ENCODE measurements around the gene CSTPP1. TPM values are rescaled to one million over a fixed set of nuclear protein-coding genes. Genes with fewer than 3 reads are reported as not detected.
"Not testable (repeated sequence)": the region's sequence is repeated elsewhere in the genome, so short reads cannot be mapped to it uniquely, and the experiment has no call there.

CSTPP1 gene
- total RNA-seq, 5 donors from 2014 or later (not counting 1 experiment from before 2014, with no cell fraction given), result 13.3 to 16.9 (median 15.0) TPM

- Mint-ChIP-seq H3K27ac (no peak overlapping the region), H3K9me3 (no peaks in the 10 kb centered on the region), H3K36me3 (peaks cover 15% of the 10 kb centered on the region), H3K4me3 (no peak overlapping the region), H3K4me1 (peaks cover 10 to 15% (median 11%) of the 10 kb centered on the region in 3 donors), H3K27me3 (no peaks in the 10 kb centered on the region)
- H3K27ac ChIP-seq (ENCODE audit: low read length), result no peak overlapping the region
- H3K4me1 ChIP-seq (ENCODE audit: control insufficient read depth in 1 of 2, extremely low read depth in 1 of 2, insufficient read depth in 2 of 2, low read length in 2 of 2), result peaks cover 0 to 2% of the 10 kb centered on the region in 2 experiments
- CTCF ChIA-PET, result no interaction called here
- POLR2A ChIA-PET, result interaction anchor here in 1 of 2 donors (0.7 kb wide), 1 partner anchor 9 kb away, joined by 3 read pairs; no protein-coding TSS in a partner anchor
- WGBS (ENCODE audit: insufficient coverage), result 94% methylated on average over 4 of the region's 5 CpGs
- ATAC-seq (replicated peaks in 1 of 4) (no peak), DNase-seq (no peak)
- no peaks in the 10 kb centered on the region for H3K9me3 ChIP-seq
- no peaks in the 10 kb centered on the region for H3K36me3 ChIP-seq (ENCODE audit: control insufficient read depth in 2 of 2, extremely low read depth in 1 of 2, insufficient read depth in 1 of 2, low read length in 1 of 2)
- H3K4me3 ChIP-seq (ENCODE audit: control insufficient read depth in 1 of 2, extremely low read depth in 1 of 2, low read length in 1 of 2), result no peak overlapping the region
- no peaks in the 10 kb centered on the region for H3K27me3 ChIP-seq (replicated peaks in 1 of 2; ENCODE audit: control insufficient read depth in 2 of 2, extremely low read depth in 1 of 2, insufficient read depth in 2 of 2, low read length in 1 of 2)
Measured at GRCh38 chr11:46953093-46953492, 16.5 kb downstream of the CSTPP1 start.

- Histone ChIP-seq H3K27ac (ENCODE audit: low read length) (no peak overlapping the region), H3K27me3 (replicated peaks in 1 of 2; ENCODE audit: control insufficient read depth in 2 of 2, extremely low read depth in 1 of 2, insufficient read depth in 2 of 2, low read length in 1 of 2) (no peaks in the 10 kb centered on the region), H3K4me3 (ENCODE audit: control insufficient read depth in 1 of 2, extremely low read depth in 1 of 2, low read length in 1 of 2) (no peak overlapping the region), H3K36me3 (ENCODE audit: control insufficient read depth in 2 of 2, extremely low read depth in 1 of 2, insufficient read depth in 1 of 2, low read length in 1 of 2) (no peaks in the 10 kb centered on the region), H3K9me3 (no peaks in the 10 kb centered on the region), H3K4me1 (ENCODE audit: control insufficient read depth in 1 of 2, extremely low read depth in 1 of 2, insufficient read depth in 2 of 2, low read length in 2 of 2) (no peaks in the 10 kb centered on the region)
- Mint-ChIP-seq H3K4me1 (no peaks in the 10 kb centered on the region), H3K4me3 (no peak overlapping the region), H3K27ac (no peak overlapping the region), H3K36me3 (peaks cover 41% of the 10 kb centered on the region), H3K9me3 (peaks cover 0 to 13% (median 4%) of the 10 kb centered on the region in 3 donors), H3K27me3 (no peaks in the 10 kb centered on the region)
- WGBS (ENCODE audit: insufficient coverage), result no CpG with 5 or more reads among the region's 1 CpG
- ATAC-seq (replicated peaks in 1 of 4) (no peak), DNase-seq (no peak)
- ChIA-PET POLR2A (no interaction called here), CTCF (interaction anchor here (0.7 kb wide), 2 partner anchors 70 to 416 kb away, joined by 3 to 6 read pairs; no protein-coding TSS in a partner anchor)
Measured at GRCh38 chr11:46958777-46959176, 22.2 kb downstream of the CSTPP1 start.

- ATAC-seq (replicated peaks in 1 of 4) (no peak), DNase-seq (no peak)
- Histone ChIP-seq H3K27me3 (replicated peaks in 1 of 2; ENCODE audit: control insufficient read depth in 2 of 2, extremely low read depth in 1 of 2, insufficient read depth in 2 of 2, low read length in 1 of 2) (no peaks in the 10 kb centered on the region), H3K4me3 (ENCODE audit: control insufficient read depth in 1 of 2, extremely low read depth in 1 of 2, low read length in 1 of 2) (no peak overlapping the region), H3K9me3 (no peaks in the 10 kb centered on the region), H3K36me3 (ENCODE audit: control insufficient read depth in 2 of 2, extremely low read depth in 1 of 2, insufficient read depth in 1 of 2, low read length in 1 of 2) (no peaks in the 10 kb centered on the region), H3K27ac (ENCODE audit: low read length) (no peak overlapping the region), H3K4me1 (ENCODE audit: control insufficient read depth in 1 of 2, extremely low read depth in 1 of 2, insufficient read depth in 2 of 2, low read length in 2 of 2) (no peaks in the 10 kb centered on the region)
- Mint-ChIP-seq H3K36me3 (peaks cover 47% of the 10 kb centered on the region), H3K4me1 (no peaks in the 10 kb centered on the region), H3K27ac (no peak overlapping the region), H3K27me3 (no peaks in the 10 kb centered on the region), H3K4me3 (no peak overlapping the region), H3K9me3 (peaks cover 0 to 13% (median 4%) of the 10 kb centered on the region in 3 donors)
- no CpG with 5 or more reads among the region's 2 CpGs for WGBS (ENCODE audit: insufficient coverage)
- ChIA-PET POLR2A (no interaction called here), CTCF (no interaction called here)
Measured at GRCh38 chr11:46961041-46961440, 24.5 kb downstream of the CSTPP1 start.

GRCh38 chr11:46961886-46962285 is 25.3 kb downstream of the CSTPP1 start:
- H3K27me3 ChIP-seq (replicated peaks in 1 of 2; ENCODE audit: control insufficient read depth in 2 of 2, extremely low read depth in 1 of 2, insufficient read depth in 2 of 2, low read length in 1 of 2); DNase-seq; H3K27ac ChIP-seq (ENCODE audit: low read length); H3K4me3 Mint-ChIP-seq; H3K4me3 ChIP-seq (ENCODE audit: control insufficient read depth in 1 of 2, extremely low read depth in 1 of 2, low read length in 1 of 2); H3K27ac Mint-ChIP-seq; H3K9me3 ChIP-seq; H3K4me1 ChIP-seq (ENCODE audit: control insufficient read depth in 1 of 2, extremely low read depth in 1 of 2, insufficient read depth in 2 of 2, low read length in 2 of 2); ATAC-seq (replicated peaks in 1 of 4); H3K4me1 Mint-ChIP-seq; H3K36me3 ChIP-seq (ENCODE audit: control insufficient read depth in 2 of 2, extremely low read depth in 1 of 2, insufficient read depth in 1 of 2, low read length in 1 of 2); H3K27me3 Mint-ChIP-seq; CTCF ChIA-PET: not testable (repeated sequence)
- WGBS (ENCODE audit: insufficient coverage), result no CpG with 5 or more reads among the region's 3 CpGs
- Mint-ChIP-seq H3K9me3 (peaks cover 0 to 13% (median 4%) of the 10 kb centered on the region in 3 donors), H3K36me3 (peaks cover 50% of the 10 kb centered on the region)
- POLR2A ChIA-PET, result interaction anchor here in 1 of 2 donors (0.6 kb wide), 1 partner anchor 9 kb away, joined by 3 read pairs; no protein-coding TSS in a partner anchor

- Histone ChIP-seq H3K9me3 (no peaks in the 10 kb centered on the region), H3K27me3 (replicated peaks in 1 of 2; ENCODE audit: control insufficient read depth in 2 of 2, extremely low read depth in 1 of 2, insufficient read depth in 2 of 2, low read length in 1 of 2) (no peaks in the 10 kb centered on the region), H3K36me3 (ENCODE audit: control insufficient read depth in 2 of 2, extremely low read depth in 1 of 2, insufficient read depth in 1 of 2, low read length in 1 of 2) (no peaks in the 10 kb centered on the region), H3K4me1 (ENCODE audit: control insufficient read depth in 1 of 2, extremely low read depth in 1 of 2, insufficient read depth in 2 of 2, low read length in 2 of 2) (no peaks in the 10 kb centered on the region), H3K27ac (ENCODE audit: low read length) (no peak overlapping the region), H3K4me3 (ENCODE audit: control insufficient read depth in 1 of 2, extremely low read depth in 1 of 2, low read length in 1 of 2) (no peak overlapping the region)
- Mint-ChIP-seq H3K4me1 (no peaks in the 10 kb centered on the region), H3K36me3 (peaks cover 44% of the 10 kb centered on the region), H3K27me3 (no peaks in the 10 kb centered on the region), H3K9me3 (peaks cover 0 to 7% (median 0%) of the 10 kb centered on the region in 3 donors), H3K27ac (no peak overlapping the region), H3K4me3 (no peak overlapping the region)
- POLR2A ChIA-PET, result interaction anchor here in 1 of 2 donors (0.6 kb wide), 1 partner anchor 126 kb away, joined by 3 read pairs; no protein-coding TSS in a partner anchor
- WGBS (ENCODE audit: insufficient coverage), result 100% methylated on average over 1 of the region's 3 CpGs
- CTCF ChIA-PET, result interaction anchor here in 1 of 2 donors (0.7 kb wide), 1 partner anchor 213 kb away, joined by 4 read pairs; no protein-coding TSS in a partner anchor
- DNase-seq, result no peak
- ATAC-seq (replicated peaks in 1 of 4), result no peak
Measured at GRCh38 chr11:46963844-46964243, 27.3 kb downstream of the CSTPP1 start.

GRCh38 chr11:46966773-46967172 is 30.2 kb downstream of the CSTPP1 start:
- Histone ChIP-seq H3K27ac (ENCODE audit: low read length) (no peak overlapping the region), H3K36me3 (ENCODE audit: control insufficient read depth in 2 of 2, extremely low read depth in 1 of 2, insufficient read depth in 1 of 2, low read length in 1 of 2) (no peaks in the 10 kb centered on the region), H3K27me3 (replicated peaks in 1 of 2; ENCODE audit: control insufficient read depth in 2 of 2, extremely low read depth in 1 of 2, insufficient read depth in 2 of 2, low read length in 1 of 2) (no peaks in the 10 kb centered on the region), H3K4me1 (ENCODE audit: control insufficient read depth in 1 of 2, extremely low read depth in 1 of 2, insufficient read depth in 2 of 2, low read length in 2 of 2) (no peaks in the 10 kb centered on the region), H3K4me3 (ENCODE audit: control insufficient read depth in 1 of 2, extremely low read depth in 1 of 2, low read length in 1 of 2) (no peak overlapping the region), H3K9me3 (no peaks in the 10 kb centered on the region)
- no peak for DNase-seq
- no peaks in the 10 kb centered on the region for H3K27me3 Mint-ChIP-seq
- no peak for ATAC-seq (replicated peaks in 1 of 4)
- no CpG with 5 or more reads among the region's 2 CpGs for WGBS (ENCODE audit: insufficient coverage)
- no peaks in the 10 kb centered on the region for H3K9me3 Mint-ChIP-seq
- ChIA-PET POLR2A (no interaction called here), CTCF (interaction anchor here in 1 of 2 donors (0.6 kb wide), 1 partner anchor 115 kb away, joined by 6 read pairs; no protein-coding TSS in a partner anchor)
- peaks cover 21% of the 10 kb centered on the region for H3K36me3 Mint-ChIP-seq
- H3K4me1 Mint-ChIP-seq, result no peaks in the 10 kb centered on the region
- no peak overlapping the region for H3K27ac Mint-ChIP-seq
- no peak overlapping the region for H3K4me3 Mint-ChIP-seq

Measured in T-cell (primary cell).